ENCODE results near the gene TTLL5. TPM values are rescaled to one million over a fixed set of nuclear protein-coding genes. Genes with fewer than 3 reads are reported as not detected.

Gene TTLL5
- total and polyA plus RNA-seq, 7 donors = 4.6 to 17.2 (median 9.1) TPM

- Histone ChIP-seq H3K27ac (no peak overlapping the region), H3K4me1 (peaks cover 5% of the 10 kb centered on the region), H3K9me3 (no peaks in the 10 kb centered on the region), H3K36me3 (ENCODE audit: insufficient read depth in 1 of 2, low read depth in 1 of 2) (peaks cover 0 to 12% of the 10 kb centered on the region in 2 donors), H3K27me3 (ENCODE audit: insufficient read depth in 3 of 3, low read length in 2 of 3) (no peaks in the 10 kb centered on the region), H3K4me3 (no peak overlapping the region)
- TF ChIP-seq CTCF (IDR thresholded peaks at IDR 0.05) = no peak
- WGBS, 3 donors = 90 to 92% (median 91%) methylated on average over 4 of the region's 4 CpGs
- no peak for DNase-seq
- no peak for ATAC-seq
- intact Hi-C loops (cut with DNase I) = no loop called here
Measured at GRCh38 chr14:75752907-75753594, 92.0 kb downstream of the TTLL5 start.

- intact Hi-C loops (cut with DNase I) = no loop called here
- no peak overlapping the region for H3K27ac ChIP-seq
- 94 to 95% (median 95%) methylated on average over 4 of the region's 4 CpGs for WGBS, 3 donors
- H3K4me3 ChIP-seq = no peak overlapping the region
- no peak for ATAC-seq
- no peaks in the 10 kb centered on the region for H3K27me3 ChIP-seq (ENCODE audit: insufficient read depth in 3 of 3, low read length in 2 of 3)
- peaks cover 0 to 12% of the 10 kb centered on the region in 2 donors for H3K36me3 ChIP-seq (ENCODE audit: insufficient read depth in 1 of 2, low read depth in 1 of 2)
- TF ChIP-seq CTCF (IDR thresholded peaks at IDR 0.05) = no peak
- DNase-seq = no peak
- H3K4me1 ChIP-seq = no peaks in the 10 kb centered on the region
- no peaks in the 10 kb centered on the region for H3K9me3 ChIP-seq
Measured at GRCh38 chr14:75753696-75754095, 92.7 kb downstream of the TTLL5 start.

GRCh38 chr14:75757644-75758402 lies 96.8 kb downstream of the TTLL5 start:
- Histone ChIP-seq H3K4me1 (no peaks in the 10 kb centered on the region), H3K4me3 (no peak overlapping the region), H3K27me3 (ENCODE audit: insufficient read depth in 3 of 3, low read length in 2 of 3) (no peaks in the 10 kb centered on the region), H3K36me3 (ENCODE audit: insufficient read depth in 1 of 2, low read depth in 1 of 2) (peaks cover 0 to 12% of the 10 kb centered on the region in 2 donors), H3K27ac (no peak overlapping the region), H3K9me3 (no peaks in the 10 kb centered on the region)
- intact Hi-C loops (cut with DNase I) = no loop called here
- no peak for TF ChIP-seq CTCF (IDR thresholded peaks at IDR 0.05)
- ATAC-seq (no peak), DNase-seq (no peak)
- WGBS, 3 donors = 92 to 97% (median 92%) methylated on average over 4 of the region's 4 CpGs

GRCh38 chr14:75764020-75764419 lies 103.0 kb downstream of the TTLL5 start:
- no peak for ATAC-seq
- H3K27ac ChIP-seq = no peak overlapping the region
- WGBS, 3 donors = 96 to 100% (median 98%) methylated on average over 4 of the region's 4 CpGs

More at GRCh38 chr14:75764020-75764419, 103.0 kb downstream of the TTLL5 start:
- no peak overlapping the region for H3K4me3 ChIP-seq
- no peaks in the 10 kb centered on the region for H3K36me3 ChIP-seq (ENCODE audit: insufficient read depth in 1 of 2, low read depth in 1 of 2)
- no peaks in the 10 kb centered on the region for H3K27me3 ChIP-seq (ENCODE audit: insufficient read depth in 3 of 3, low read length in 2 of 3)
- intact Hi-C loops (cut with DNase I) = no loop called here
- peaks cover 20% of the 10 kb centered on the region for H3K4me1 ChIP-seq
- no peak for TF ChIP-seq CTCF (IDR thresholded peaks at IDR 0.05)
- no peaks in the 10 kb centered on the region for H3K9me3 ChIP-seq
- DNase-seq = no peak
